Left lobe of liver (tissue), 2 donors: ENCODE results near the gene PCDHB15. TPM values are rescaled to one million over a fixed set of nuclear protein-coding genes. Genes with fewer than 3 reads are reported as not detected.
"Not testable (repeated sequence)": the region's sequence is repeated elsewhere in the genome, so short reads cannot be mapped to it uniquely, and the experiment has no call there.

ENCODE experiments used
- ATAC-seq: fragments of 200-7000 bp; cut with Tn5 transposase; one replicate; pipeline ENCODE4 v1.9.1; 2020; ENCODE audit warnings: mild to moderate bottlenecking, moderate library complexity
- DNase-seq: peaks from one replicate; pipeline ENCODE4 v3.0.0-alpha.2; 2020; ENCODE audit warnings: low spot score
- total RNA-seq: library from RNA; stranded (reverse); gene quantifications from one replicate; pipeline ENCODE4 v1.2.1, GENCODE V29; 2021
- donor health status: DM: no; HTN: no; CAD: no; lungs with moderate emphysema.
- donor health status: DM: no; HTN: yes; CAD: no.

PCDHB15 gene
- total RNA-seq, 1 donor from 2014 or later: 0.38 TPM

- ATAC-seq, DNase-seq: not testable (repeated sequence)
Measured at GRCh38 chr5:141246971-141247370, 1.8 kb downstream of the PCDHB15 start.

GRCh38 chr5:141247434-141247833 lies 2.2 kb downstream of the PCDHB15 start:
- not testable (repeated sequence) for ATAC-seq, DNase-seq

GRCh38 chr5:141250576-141250975 lies 5.4 kb downstream of the PCDHB15 start:
- DNase-seq: no peak

GRCh38 chr5:141258464-141258863 lies 13.3 kb downstream of the PCDHB15 start:
- DNase-seq: no peak
- no peak for ATAC-seq

More at GRCh38 chr5:141250576-141250975, 5.4 kb downstream of the PCDHB15 start:
- ATAC-seq: no peak

- no peak for DNase-seq
- no peak for ATAC-seq
Measured at GRCh38 chr5:141258948-141259347, 13.8 kb downstream of the PCDHB15 start.

GRCh38 chr5:141260458-141261237 lies 15.5 kb downstream of the PCDHB15 start:
- ATAC-seq (no peak), DNase-seq (no peak)

- no peak for DNase-seq
- ATAC-seq: no peak
Measured at GRCh38 chr5:141261238-141261546, 16.0 kb downstream of the PCDHB15 start.

GRCh38 chr5:141269195-141269594 lies 24.0 kb downstream of the PCDHB15 start:
- no peak for DNase-seq
- no peak for ATAC-seq

- ATAC-seq: no peak
- no peak for DNase-seq
Measured at GRCh38 chr5:141272906-141273305, 27.7 kb downstream of the PCDHB15 start.

GRCh38 chr5:141298376-141298775 lies 53.2 kb downstream of the PCDHB15 start:
- ATAC-seq (no peak), DNase-seq (no peak)

Other genes with a start within 250 kb of the PCDHB15 start
- gene PCDHB1, start 194.0 kb upstream of the PCDHB15 start, total RNA-seq: not detected
- gene PCDHB2, start 150.8 kb upstream of the PCDHB15 start, total RNA-seq: 0.08 TPM
- gene PCDHB3, start 144.9 kb upstream of the PCDHB15 start, total RNA-seq: 0.15 TPM
- 0.35 TPM for gene PCDHB4, start 123.6 kb upstream of the PCDHB15 start, total RNA-seq
- 0.33 TPM for gene PCDHB5, start 110.2 kb upstream of the PCDHB15 start, total RNA-seq
- 0.10 TPM for gene PCDHB6, start 95.3 kb upstream of the PCDHB15 start, total RNA-seq
- 0.25 TPM for gene PCDHB7, start 72.8 kb upstream of the PCDHB15 start, total RNA-seq
- not detected for gene PCDHB8, start 67.6 kb upstream of the PCDHB15 start, total RNA-seq
- 0.58 TPM for gene PCDHB16, start 63.0 kb upstream of the PCDHB15 start, total RNA-seq
- 0.05 TPM for gene PCDHB9, start 58.2 kb upstream of the PCDHB15 start, total RNA-seq
- 0.28 TPM for gene PCDHB10, start 53.0 kb upstream of the PCDHB15 start, total RNA-seq
- gene PCDHB11, start 45.8 kb upstream of the PCDHB15 start, total RNA-seq: 0.20 TPM
- 0.28 TPM for gene PCDHB12, start 36.7 kb upstream of the PCDHB15 start, total RNA-seq
- gene PCDHB13, start 31.5 kb upstream of the PCDHB15 start, total RNA-seq: 0.65 TPM
- 0.75 TPM for gene PCDHB14, start 22.1 kb upstream of the PCDHB15 start, total RNA-seq
- 0.25 TPM for gene SLC25A2, start 58.7 kb downstream of the PCDHB15 start, total RNA-seq
- gene TAF7, start 75.4 kb downstream of the PCDHB15 start, total RNA-seq: 20.6 TPM
- gene PCDHGA1, start 85.1 kb downstream of the PCDHB15 start, total RNA-seq: 0.10 TPM
- 1.1 TPM for gene PCDHGA2, start 93.4 kb downstream of the PCDHB15 start, total RNA-seq
- 0.60 TPM for gene PCDHGA3, start 98.4 kb downstream of the PCDHB15 start, total RNA-seq
- gene PCDHGB1, start 104.7 kb downstream of the PCDHB15 start, total RNA-seq: 0.63 TPM
- gene PCDHGA4, start 109.6 kb downstream of the PCDHB15 start, total RNA-seq: 0.53 TPM
- 0.81 TPM for gene PCDHGB2, start 114.6 kb downstream of the PCDHB15 start, total RNA-seq
- gene PCDHGA5, start 118.8 kb downstream of the PCDHB15 start, total RNA-seq: 0.35 TPM
- gene PCDHGB3, start 124.8 kb downstream of the PCDHB15 start, total RNA-seq: 0.83 TPM
- 0.68 TPM for gene PCDHGA6, start 128.5 kb downstream of the PCDHB15 start, total RNA-seq
- gene PCDHGA7, start 137.3 kb downstream of the PCDHB15 start, total RNA-seq: 0.33 TPM
- gene PCDHGB4, start 142.3 kb downstream of the PCDHB15 start, total RNA-seq: 2.2 TPM
- gene PCDHGA8, start 147.2 kb downstream of the PCDHB15 start, total RNA-seq: 0.35 TPM
- gene PCDHGB5, start 152.6 kb downstream of the PCDHB15 start, total RNA-seq: 4.2 TPM
- 0.65 TPM for gene PCDHGA9, start 157.4 kb downstream of the PCDHB15 start, total RNA-seq
- gene PCDHGB6, start 162.6 kb downstream of the PCDHB15 start, total RNA-seq: 2.3 TPM
- gene PCDHGA10, start 167.6 kb downstream of the PCDHB15 start, total RNA-seq: 2.2 TPM
- 2.0 TPM for gene PCDHGB7, start 172.3 kb downstream of the PCDHB15 start, total RNA-seq
- 0.68 TPM for gene PCDHGA11, start 175.7 kb downstream of the PCDHB15 start, total RNA-seq
- gene PCDHGA12, start 185.1 kb downstream of the PCDHB15 start, total RNA-seq: 1.0 TPM
- 8.5 TPM for gene PCDHGC3, start 230.6 kb downstream of the PCDHB15 start, total RNA-seq
- 0.65 TPM for gene PCDHGC4, start 239.6 kb downstream of the PCDHB15 start, total RNA-seq
- 0.40 TPM for gene PCDHGC5, start 243.7 kb downstream of the PCDHB15 start, total RNA-seq